ENCODE results near the gene PSORS1C2.
"Not testable (repeated sequence)": the region's sequence is repeated elsewhere in the genome, so short reads cannot be mapped to it uniquely, and the experiment has no call there.

Gene PSORS1C2

GRCh38 chr6:31172973-31173384 is 34.1 kb upstream of the PSORS1C2 start:
- TF ChIP-seq CTCF (IDR thresholded peaks at IDR 0.05; ENCODE audit: low read depth, low read length), result no peak
- TF ChIP-seq EZH2phosphoT487 (IDR thresholded peaks at IDR 0.05; ENCODE audit: low read depth), result no peak
- H3K4me3 ChIP-seq (ENCODE audit: low read length), result no peak overlapping the region
- H3K4me1 ChIP-seq (ENCODE audit: low read length), result peaks cover 12% of the 10 kb centered on the region
- no peaks in the 10 kb centered on the region for H3K27me3 ChIP-seq (ENCODE audit: low read depth, low read length)
- H3K79me2 ChIP-seq (ENCODE audit: low read length), result peaks cover 78% of the 10 kb centered on the region
- H3K36me3 ChIP-seq (replicated peaks; ENCODE audit: low read depth, low read length), result peaks cover 7% of the 10 kb centered on the region
- no peak overlapping the region for H3K4me2 ChIP-seq (ENCODE audit: low read length)
- H3K9ac ChIP-seq (ENCODE audit: low read length), result no peak overlapping the region
- H3K9me3 ChIP-seq (ENCODE audit: insufficient read depth, low read length), result no peaks in the 10 kb centered on the region
- no peak overlapping the region for H2AFZ ChIP-seq (ENCODE audit: low read depth, low read length)
- no peak overlapping the region for H3K27ac ChIP-seq (ENCODE audit: low read length)
- peaks cover 10% of the 10 kb centered on the region for H4K20me1 ChIP-seq (ENCODE audit: insufficient read depth, low read length)

GRCh38 chr6:31171931-31172905 is 33.4 kb upstream of the PSORS1C2 start:
- Histone ChIP-seq H3K27me3 (ENCODE audit: low read depth, low read length) (no peaks in the 10 kb centered on the region), H3K79me2 (ENCODE audit: low read length) (peaks cover 76% of the 10 kb centered on the region), H3K9me3 (ENCODE audit: insufficient read depth, low read length) (no peaks in the 10 kb centered on the region), H3K27ac (ENCODE audit: low read length) (no peak overlapping the region), H3K4me1 (ENCODE audit: low read length) (peaks cover 14% of the 10 kb centered on the region), H2AFZ (ENCODE audit: low read depth, low read length) (no peak overlapping the region), H3K4me2 (ENCODE audit: low read length) (no peak overlapping the region), H3K36me3 (replicated peaks; ENCODE audit: low read depth, low read length) (peaks cover 4% of the 10 kb centered on the region), H3K4me3 (ENCODE audit: low read length) (no peak overlapping the region), H3K9ac (ENCODE audit: low read length) (no peak overlapping the region), H4K20me1 (ENCODE audit: insufficient read depth, low read length) (peaks cover 6% of the 10 kb centered on the region)
- no peak for TF ChIP-seq CTCF (IDR thresholded peaks at IDR 0.05; ENCODE audit: low read depth, low read length)
- no peak for TF ChIP-seq EZH2phosphoT487 (IDR thresholded peaks at IDR 0.05; ENCODE audit: low read depth)

DNA sequence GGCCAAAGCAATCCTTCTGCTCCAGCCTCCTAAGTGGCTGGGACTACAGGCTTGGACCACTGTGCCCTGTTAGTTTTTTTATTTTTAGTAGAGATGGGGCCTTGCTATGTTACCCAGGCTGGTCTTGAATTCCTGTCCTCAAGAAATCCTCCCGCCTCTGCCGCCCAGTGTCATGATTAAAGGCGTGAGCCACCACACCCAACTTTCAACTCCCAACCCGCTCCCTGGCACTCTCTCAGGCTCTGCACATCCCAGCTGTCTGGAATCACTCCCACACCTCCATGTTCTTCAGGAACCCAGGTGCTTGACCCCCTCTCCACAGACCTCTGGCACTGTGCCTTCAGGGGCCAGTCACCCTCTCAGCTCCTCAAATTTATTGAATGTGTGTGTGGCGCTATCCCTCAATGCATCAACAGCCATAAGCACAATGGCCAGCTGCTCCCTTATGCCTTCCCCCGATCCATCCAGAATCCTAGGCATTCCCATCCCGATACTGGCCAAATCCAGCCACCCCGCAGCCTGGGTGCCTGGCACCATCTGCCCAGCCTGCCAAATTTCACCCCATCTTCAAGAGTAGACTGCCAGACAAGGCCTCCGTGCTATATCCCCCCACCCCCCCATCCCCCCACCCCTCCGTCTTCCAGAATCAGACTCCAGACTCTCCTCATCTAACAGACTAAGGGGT is 32.3 kb upstream of the PSORS1C2 start:
- Histone ChIP-seq H3K4me1 (ENCODE audit: low read length) (peaks cover 23% of the 10 kb centered on the region), H4K20me1 (ENCODE audit: insufficient read depth, low read length) (peaks cover 5% of the 10 kb centered on the region), H3K36me3 (replicated peaks; ENCODE audit: low read depth, low read length) (peaks cover 4% of the 10 kb centered on the region), H3K79me2 (ENCODE audit: low read length) (peaks cover 78% of the 10 kb centered on the region), H3K9me3 (ENCODE audit: insufficient read depth, low read length) (no peaks in the 10 kb centered on the region), H3K27ac (ENCODE audit: low read length) (no peak overlapping the region), H3K4me3 (ENCODE audit: low read length) (no peak overlapping the region), H3K9ac (ENCODE audit: low read length) (no peak overlapping the region), H3K27me3 (ENCODE audit: low read depth, low read length) (no peaks in the 10 kb centered on the region), H2AFZ (ENCODE audit: low read depth, low read length) (no peak overlapping the region), H3K4me2 (ENCODE audit: low read length) (no peak overlapping the region)
- TF ChIP-seq CTCF (IDR thresholded peaks at IDR 0.05; ENCODE audit: low read depth, low read length) (no peak), EZH2phosphoT487 (IDR thresholded peaks at IDR 0.05; ENCODE audit: low read depth) (no peak)

GRCh38 chr6:31170600-31170881 is 31.7 kb upstream of the PSORS1C2 start, which contains the start of gene POU5F1:
Gene POU5F1, minus strand, starts transcription at chr6:31170682. Its CDS starts 62 bp downstream, at chr6:31170620.
- H3K9me3 ChIP-seq (ENCODE audit: insufficient read depth, low read length), result no peaks in the 10 kb centered on the region
- no peak within 1 kb of the TSS for H2AFZ ChIP-seq (ENCODE audit: low read depth, low read length)
- H4K20me1 ChIP-seq (ENCODE audit: insufficient read depth, low read length), result peaks cover 2% of the 10 kb centered on the region; the same call in 1 of the 2 replicates
- peaks cover 29% of the 10 kb centered on the region for H3K4me1 ChIP-seq (ENCODE audit: low read length)
- no peak within 1 kb of the TSS; the same call in 1 of the 2 replicates for H3K27ac ChIP-seq (ENCODE audit: low read length)
- peaks cover 4% of the 10 kb centered on the region for H3K36me3 ChIP-seq (replicated peaks; ENCODE audit: low read depth, low read length)
- H3K9ac ChIP-seq (ENCODE audit: low read length), result no peak within 1 kb of the TSS
- H3K4me3 ChIP-seq (ENCODE audit: low read length), result no peak within 1 kb of the TSS
- H3K4me2 ChIP-seq (ENCODE audit: low read length), result no peak within 1 kb of the TSS
- TF ChIP-seq CTCF (IDR thresholded peaks at IDR 0.05; ENCODE audit: low read depth, low read length) (no peak), EZH2phosphoT487 (IDR thresholded peaks at IDR 0.05; ENCODE audit: low read depth) (no peak)
- peaks cover 77% of the 10 kb centered on the region for H3K79me2 ChIP-seq (ENCODE audit: low read length)
- no peaks in the 10 kb centered on the region for H3K27me3 ChIP-seq (ENCODE audit: low read depth, low read length)

DNA sequence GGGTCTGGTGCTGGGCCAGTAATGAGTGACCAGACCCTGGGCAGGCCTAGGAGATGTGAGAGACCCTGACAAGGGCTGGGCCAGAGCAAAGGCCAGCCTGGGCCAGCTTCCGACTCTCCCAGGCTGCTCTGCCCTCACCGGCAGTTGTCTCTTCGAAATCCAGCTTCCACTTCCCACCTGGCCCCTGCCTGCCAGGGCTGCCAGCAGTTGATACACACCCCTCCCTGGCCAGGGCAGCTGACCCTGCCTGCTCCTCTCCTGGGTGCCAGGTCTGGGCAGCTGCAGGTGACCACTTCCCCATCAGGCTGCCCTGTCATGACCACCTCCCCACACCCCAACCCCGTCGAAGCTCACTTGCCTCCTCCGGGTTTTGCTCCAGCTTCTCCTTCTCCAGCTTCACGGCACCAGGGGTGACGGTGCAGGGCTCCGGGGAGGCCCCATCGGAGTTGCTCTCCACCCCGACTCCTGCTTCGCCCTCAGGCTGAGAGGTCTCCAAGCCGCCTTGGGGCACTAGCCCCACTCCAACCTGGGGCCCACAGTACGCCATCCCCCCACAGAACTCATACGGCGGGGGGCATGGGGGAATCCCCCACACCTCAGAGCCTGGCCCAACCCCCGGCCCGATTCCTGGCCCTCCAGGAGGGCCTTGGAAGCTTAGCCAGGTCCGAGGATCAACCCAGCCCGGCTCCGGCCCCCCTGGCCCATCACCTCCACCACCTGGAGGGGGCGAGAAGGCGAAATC is 31.2 kb upstream of the PSORS1C2 start:
- H3K27ac ChIP-seq (ENCODE audit: low read length); H3K4me3 ChIP-seq (ENCODE audit: low read length); H3K36me3 ChIP-seq (replicated peaks; ENCODE audit: low read depth, low read length); H4K20me1 ChIP-seq (ENCODE audit: insufficient read depth, low read length); H3K9ac ChIP-seq (ENCODE audit: low read length); H2AFZ ChIP-seq (ENCODE audit: low read depth, low read length); H3K9me3 ChIP-seq (ENCODE audit: insufficient read depth, low read length); H3K4me2 ChIP-seq (ENCODE audit: low read length); H3K27me3 ChIP-seq (ENCODE audit: low read depth, low read length): not testable (repeated sequence)
- Histone ChIP-seq H3K79me2 (ENCODE audit: low read length) (peaks cover 72% of the 10 kb centered on the region), H3K4me1 (ENCODE audit: low read length) (peaks cover 33% of the 10 kb centered on the region)
